GM12878 (cell line): ENCODE data around the gene RALGPS1. TPM values are rescaled to one million over a fixed set of nuclear protein-coding genes. Genes with fewer than 3 reads are reported as not detected.

ENCODE experiments used
- ATAC-seq: fragments of 200-7000 bp; cut with Tn5 transposase; 3 replicates; pipeline ENCODE4 v1.9.1; 2020; ENCODE audit warnings: mild to moderate bottlenecking, moderate library complexity
- BruUV-seq: library from RNA; stranded (reverse); fragments of 400-500 nt; replicated peaks from 2 replicates; lab custom pipeline; 2021; lab: Mats Ljungman, UMichigan
- CTCF ChIA-PET: fragments of 300-600 bp; sonication (Branson Sonifier 250); formaldehyde crosslinking; extraction: SDS; loops from one replicate; lab custom pipeline; 2021; ENCODE audit warnings: inconsistent platforms; lab: Yijun Ruan, JAX
- POLR2A ChIA-PET: fragments of 350-600 bp; formaldehyde crosslinking; extraction: SDS; loops from one replicate; lab custom pipeline; 2021; ENCODE audit warnings: inconsistent platforms; lab: Charles Lee
- RAD21 ChIA-PET: fragments of 300-600 bp; sonication (Branson Sonifier 250); formaldehyde crosslinking; loops from one replicate; lab custom pipeline; 2023; ENCODE audit warnings: antibody characterized with exemption; ENCODE audit not compliant: unreplicated experiment; lab: Charles Lee
- SMC1A ChIA-PET: fragments of 300-600 bp; sonication (Branson Sonifier 250); formaldehyde crosslinking; loops from one replicate; lab custom pipeline; 2023; ENCODE audit not compliant: unreplicated experiment, uncharacterized antibody; lab: Charles Lee
- DNase-seq: peaks from one replicate; pipeline ENCODE4 v3.0.0-alpha.2; 2011; ENCODE audit warnings: low read depth, low spot score
- FAIRE-seq: peaks from 3 replicates; lab custom pipeline; 2011; peaks lifted over from hg19 to GRCh38; lab: Jason Lieb, UNC
- H2AFZ ChIP-seq: 2 replicates; pipeline ENCODE4 v1.6.0; 2011; ENCODE audit warnings: low read depth, low read length, control low read depth; ENCODE audit not compliant: control insufficient read depth
- H3K27ac ChIP-seq: 2 replicates; pipeline ENCODE4 v1.5.1; 2011; ENCODE audit warnings: control low read depth; ENCODE audit not compliant: control insufficient read depth, insufficient read depth
- H3K27me3 ChIP-seq, 2 experiments: replicated peaks in 1 of 2; 2 replicates each; pipeline versions ENCODE4 v1.6.0 to v1.6.1; 2011; ENCODE audit warnings: low read length in 1 of 2; ENCODE audit not compliant: control insufficient read depth in 2 of 2, insufficient read depth in 2 of 2
- H3K36me3 ChIP-seq, 2 experiments: 2 replicates each; pipeline ENCODE4 v1.5.1; 2011; ENCODE audit warnings: low read length in 1 of 2; ENCODE audit not compliant: control insufficient read depth in 2 of 2, insufficient read depth in 2 of 2
- H3K4me1 ChIP-seq: 2 replicates; pipeline ENCODE4 v1.6.1; 2011; ENCODE audit warnings: mild to moderate bottlenecking, low read length, moderate library complexity, mixed read lengths; ENCODE audit not compliant: control insufficient read depth, insufficient read depth
- H3K4me2 ChIP-seq: 2 replicates; pipeline ENCODE4 v1.6.0; 2011; ENCODE audit warnings: control low read depth; ENCODE audit not compliant: control insufficient read depth, insufficient read depth
- H3K4me3 ChIP-seq: fragments of 200-600 bp; sonication (generic); 2 replicates; pipeline ENCODE4 v1.5.1; 2016
- H3K79me2 ChIP-seq: 2 replicates; pipeline ENCODE4 v1.6.0; 2011; ENCODE audit warnings: low read length; ENCODE audit not compliant: control insufficient read depth, insufficient read depth
- H3K9ac ChIP-seq: 2 replicates; pipeline ENCODE4 v1.8.0; 2011; ENCODE audit warnings: low read length, control low read depth, mixed read lengths; ENCODE audit not compliant: control insufficient read depth, insufficient read depth
- H3K9me3 ChIP-seq: replicated peaks from 3 replicates; pipeline ENCODE4 v1.5.1; 2011; ENCODE audit warnings: mild to moderate bottlenecking, low read length; ENCODE audit not compliant: control insufficient read depth, insufficient read depth
- H4K20me1 ChIP-seq: 2 replicates; pipeline ENCODE4 v1.6.0; 2011; ENCODE audit not compliant: control insufficient read depth, insufficient read depth
- CREB1 ChIP-seq: IDR thresholded peaks from 2 replicates; pipeline ENCODE4 v1.6.1; 2012; ENCODE audit warnings: low read depth, mild to moderate bottlenecking, inconsistent platforms
- EZH2 ChIP-seq: IDR thresholded peaks from 2 replicates; pipeline ENCODE4 v1.6.1; 2012; ENCODE audit warnings: low read depth, mild to moderate bottlenecking, control low read depth, inconsistent platforms, low read length, borderline replicate concordance; ENCODE audit not compliant: control insufficient read depth
- FOS ChIP-seq: IDR thresholded peaks from 3 replicates; pipeline ENCODE4 v1.6.1; 2011; ENCODE audit warnings: borderline replicate concordance; ENCODE audit not compliant: insufficient read length; ENCODE audit errors: extremely low read depth
- GATAD2B ChIP-seq: fragments of 450-650 bp; conservative IDR thresholded peaks from 2 replicates; pipeline ENCODE4 v1.6.1; 2017; ENCODE audit warnings: low read depth, mild to moderate bottlenecking, moderate library complexity
- IKZF2 ChIP-seq, 2 experiments: fragments of 450-650 bp; IDR thresholded peaks; 2 replicates each; pipeline ENCODE4 v1.6.1; 2017; ENCODE audit warnings: mild to moderate bottlenecking in 2 of 2, moderate library complexity in 2 of 2
- IRF4 ChIP-seq: IDR thresholded peaks from 2 replicates; pipeline ENCODE4 v1.6.1; 2011; ENCODE audit warnings: low read depth, low read length
- JUNB ChIP-seq: IDR thresholded peaks from 2 replicates; pipeline ENCODE4 v1.6.1; 2016; ENCODE audit warnings: antibody characterized with exemption, mild to moderate bottlenecking
- LARP7 ChIP-seq: fragments of 450-650 bp; IDR thresholded peaks from 2 replicates; pipeline ENCODE4 v1.6.1; 2017; ENCODE audit warnings: mild to moderate bottlenecking
- MYB ChIP-seq: fragments of 150-350 bp; IDR thresholded peaks from 2 replicates; pipeline ENCODE4 v1.6.1; 2014; ENCODE audit warnings: mild to moderate bottlenecking, low read depth, low read length, borderline replicate concordance
- MYC ChIP-seq: IDR thresholded peaks from 2 replicates; pipeline ENCODE4 v1.6.1; 2011; ENCODE audit warnings: mild to moderate bottlenecking, low read length, moderate library complexity, inconsistent platforms; ENCODE audit not compliant: insufficient read depth, insufficient replicate concordance, insufficient read length, severe bottlenecking
- NFYB ChIP-seq: IDR thresholded peaks from 2 replicates; pipeline ENCODE4 v1.6.1; 2011; ENCODE audit warnings: low read depth, mild to moderate bottlenecking, low read length, improper control_type of control experiment, moderate library complexity; ENCODE audit not compliant: insufficient read depth
- PML ChIP-seq: IDR thresholded peaks from 2 replicates; pipeline ENCODE4 v1.6.1; 2012; ENCODE audit warnings: low read length, inconsistent platforms
- POLR2AphosphoS2 ChIP-seq: IDR thresholded peaks from 2 replicates; pipeline ENCODE4 v1.6.1; 2011; ENCODE audit warnings: low read depth, mild to moderate bottlenecking, low read length, improper control_type of control experiment, moderate library complexity
- POU2F2 ChIP-seq: IDR thresholded peaks from 3 replicates; pipeline ENCODE4 v1.6.1; 2011; ENCODE audit warnings: low read depth, mild to moderate bottlenecking, low read length, borderline replicate concordance
- RBBP5 ChIP-seq: fragments of 200-600 bp; sonication (generic); conservative IDR thresholded peaks from 2 replicates; pipeline ENCODE4 v1.6.1; 2016
- SIX5 ChIP-seq: IDR thresholded peaks from 2 replicates; pipeline ENCODE4 v1.6.1; 2011; ENCODE audit warnings: mild to moderate bottlenecking, low read depth, low read length, moderate library complexity; ENCODE audit not compliant: severe bottlenecking
- SUPT20H ChIP-seq: IDR thresholded peaks from 2 replicates; pipeline ENCODE4 v1.6.1; 2011; ENCODE audit warnings: low read depth, mild to moderate bottlenecking, low read length, moderate library complexity, borderline replicate concordance; ENCODE audit not compliant: control insufficient read depth
- TAF1 ChIP-seq: IDR thresholded peaks from 2 replicates; pipeline ENCODE4 v1.6.1; 2011; ENCODE audit warnings: mild to moderate bottlenecking, low read depth, low read length, borderline replicate concordance
- WGBS: methylation state at CpG from one replicate; pipeline ENCODE4 v1.1.6; 2016; ENCODE audit warnings: low lambda C conversion rate; ENCODE audit not compliant: insufficient replicate concordance, insufficient coverage; ENCODE audit errors: missing lambda C conversion rate; 5-methylcytosine and 5-hydroxymethylcytosine counted together
- in situ Hi-C: fragments of 300-500 bp; cut with MboI; formaldehyde crosslinking; loops from 9 replicates; pipeline ENCODE4 v1.14.3; 2018; ENCODE audit warnings: mixed read lengths
- intact Hi-C: fragments of 100-400 bp; cut with micrococcal nuclease; formaldehyde crosslinking; loops from one replicate; pipeline ENCODE4 v1.14.2; 2022; ENCODE audit not compliant: unreplicated experiment
- polyA plus RNA-seq, 11 experiments: library from polyadenylated mRNA; depleted of rRNA in 4 of 11; unstranded in 6 of 11; stranded (reverse) in 5 of 11; fragments of >200 nt; fragmentation: Nextera tagmentation in 4 of 11; fragmentation: Illumina TruSeq in 1 of 11; extraction: Ambion mirVana in 4 of 11; extraction: Trizol in 1 of 11; gene quantifications; 1 replicate in 1 of 11; 2 replicates in 10 of 11; pipeline versions ENCODE4 v1.2.1 to v1.2.3, GENCODE V29; 2011 to 2016; ENCODE audit warnings: inconsistent platforms in 2 of 11, missing spikeins in 2 of 11, low read depth in 1 of 11
- total RNA-seq, 4 experiments: library from RNA; depleted of rRNA in 3 of 4; stranded (reverse); fragments of >200 nt in 3 of 4; fragmentation: Illumina TruSeq in 1 of 4; extraction: Trizol in 1 of 4; gene quantifications; 2 replicates each; pipeline versions ENCODE4 v1.2.1 to v1.2.3, GENCODE V29; 2013 to 2021
- TF ChIP-seq, protein P1 (sequence below): fragments of 450-650 bp; formaldehyde crosslinking; IDR thresholded peaks from 2 replicates; pipeline ENCODE4 v1.5.0; 2022; ENCODE audit warnings: mild to moderate bottlenecking, missing genetic modification characterization
- TF ChIP-seq, protein P2 (sequence below): IDR thresholded peaks from 2 replicates; pipeline ENCODE4 v1.6.1; 2011; ENCODE audit warnings: low read depth, low read length, improper control_type of control experiment, borderline replicate concordance

Gene RALGPS1
- total and polyA plus RNA-seq, 10 of the 15 experiments (the other 5 are each of a cell fraction or from before 2014, with no cell fraction given), result 0.13 to 5.6 (median 2.7) TPM

DNA sequence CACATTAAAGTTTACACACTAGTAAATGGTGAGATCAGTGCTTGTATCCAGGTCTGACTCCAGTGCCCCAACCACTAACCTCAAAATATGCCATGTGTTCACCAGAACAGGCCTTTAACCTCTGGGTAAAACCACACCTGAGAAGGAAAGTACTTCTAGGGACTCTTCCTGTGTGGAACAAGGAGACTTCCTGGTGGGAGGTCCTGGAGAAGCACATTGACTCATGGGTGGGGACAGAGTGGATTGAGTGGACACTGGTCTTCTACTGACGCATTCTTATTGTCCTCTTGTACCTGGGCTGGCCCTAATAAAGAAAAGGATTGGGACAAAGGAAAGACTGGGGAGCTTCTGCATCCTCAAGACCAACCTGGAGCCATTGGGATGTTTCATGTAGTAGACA is 164.4 kb downstream of the RALGPS1 start:
- no peaks in the 10 kb centered on the region for H3K9me3 ChIP-seq
- ChIA-PET SMC1A (interaction anchor here (1.8 kb wide), 1 partner anchor 19 kb away, joined by 3 read pairs; no protein-coding TSS in a partner anchor), RAD21 (no interaction called here), CTCF (no interaction called here), POLR2A (interaction anchor here (0.5 kb wide), 1 partner anchor 249 kb away, joined by 3 read pairs; no protein-coding TSS in a partner anchor)
- ATAC-seq, result no peak
- no peaks in the 10 kb centered on the region for H3K79me2 ChIP-seq
- no TSS peak for BruUV-seq
- intact Hi-C loops (no loop called here), in situ Hi-C loops (no loop called here)
- TF ChIP-seq LARP7 (no peak), TAF1 (no peak), EZH2 (no peak), GATAD2B (no peak), IKZF2 (IDR thresholded peaks at IDR 0.05) (no peak), CREB1 (no peak), NFYB (no peak), IRF4 (no peak), POU2F2 (no peak), JUNB (no peak), MYC (no peak), MYB (no peak), SUPT20H (no peak), SIX5 (no peak), RBBP5 (no peak), FOS (no peak), PML (no peak), POLR2AphosphoS2 (no peak)
- TF ChIP-seq, protein P1, sequence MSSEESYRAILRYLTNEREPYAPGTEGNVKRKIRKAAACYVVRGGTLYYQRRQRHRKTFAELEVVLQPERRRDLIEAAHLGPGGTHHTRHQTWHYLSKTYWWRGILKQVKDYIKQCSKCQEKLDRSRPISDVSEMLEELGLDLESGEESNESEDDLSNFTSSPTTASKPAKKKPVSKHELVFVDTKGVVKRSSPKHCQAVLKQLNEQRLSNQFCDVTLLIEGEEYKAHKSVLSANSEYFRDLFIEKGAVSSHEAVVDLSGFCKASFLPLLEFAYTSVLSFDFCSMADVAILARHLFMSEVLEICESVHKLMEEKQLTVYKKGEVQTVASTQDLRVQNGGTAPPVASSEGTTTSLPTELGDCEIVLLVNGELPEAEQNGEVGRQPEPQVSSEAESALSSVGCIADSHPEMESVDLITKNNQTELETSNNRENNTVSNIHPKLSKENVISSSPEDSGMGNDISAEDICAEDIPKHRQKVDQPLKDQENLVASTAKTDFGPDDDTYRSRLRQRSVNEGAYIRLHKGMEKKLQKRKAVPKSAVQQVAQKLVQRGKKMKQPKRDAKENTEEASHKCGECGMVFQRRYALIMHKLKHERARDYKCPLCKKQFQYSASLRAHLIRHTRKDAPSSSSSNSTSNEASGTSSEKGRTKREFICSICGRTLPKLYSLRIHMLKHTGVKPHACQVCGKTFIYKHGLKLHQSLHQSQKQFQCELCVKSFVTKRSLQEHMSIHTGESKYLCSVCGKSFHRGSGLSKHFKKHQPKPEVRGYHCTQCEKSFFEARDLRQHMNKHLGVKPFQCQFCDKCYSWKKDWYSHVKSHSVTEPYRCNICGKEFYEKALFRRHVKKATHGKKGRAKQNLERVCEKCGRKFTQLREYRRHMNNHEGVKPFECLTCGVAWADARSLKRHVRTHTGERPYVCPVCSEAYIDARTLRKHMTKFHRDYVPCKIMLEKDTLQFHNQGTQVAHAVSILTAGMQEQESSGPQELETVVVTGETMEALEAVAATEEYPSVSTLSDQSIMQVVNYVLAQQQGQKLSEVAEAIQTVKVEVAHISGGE (CRISPR knock-in tag), result no peak
- TF ChIP-seq, protein P2, sequence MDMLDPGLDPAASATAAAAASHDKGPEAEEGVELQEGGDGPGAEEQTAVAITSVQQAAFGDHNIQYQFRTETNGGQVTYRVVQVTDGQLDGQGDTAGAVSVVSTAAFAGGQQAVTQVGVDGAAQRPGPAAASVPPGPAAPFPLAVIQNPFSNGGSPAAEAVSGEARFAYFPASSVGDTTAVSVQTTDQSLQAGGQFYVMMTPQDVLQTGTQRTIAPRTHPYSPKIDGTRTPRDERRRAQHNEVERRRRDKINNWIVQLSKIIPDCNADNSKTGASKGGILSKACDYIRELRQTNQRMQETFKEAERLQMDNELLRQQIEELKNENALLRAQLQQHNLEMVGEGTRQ, result no peak
- no peaks in the 10 kb centered on the region for H4K20me1 ChIP-seq
- no peak overlapping the region for H3K27ac ChIP-seq
- no peak overlapping the region for H3K4me2 ChIP-seq
- H2AFZ ChIP-seq, result no peak overlapping the region
- no peaks in the 10 kb centered on the region for H3K27me3 ChIP-seq
- DNase-seq, result no peak
- 92% methylated on average over 1 of the region's 1 CpG for WGBS
- H3K36me3 ChIP-seq, result no peaks in the 10 kb centered on the region; a peak in 1 of 4 replicates
- H3K4me1 ChIP-seq, result no peaks in the 10 kb centered on the region
- no peak overlapping the region for H3K9ac ChIP-seq
- FAIRE-seq, result no peak
- H3K4me3 ChIP-seq, result no peak overlapping the region
